ENCODE results near the gene INSL4. TPM values are rescaled to one million over a fixed set of nuclear protein-coding genes. Genes with fewer than 3 reads are reported as not detected.

The INSL4 gene
- total RNA-seq, 1 donor from 2014 or later, result not detected

DNA sequence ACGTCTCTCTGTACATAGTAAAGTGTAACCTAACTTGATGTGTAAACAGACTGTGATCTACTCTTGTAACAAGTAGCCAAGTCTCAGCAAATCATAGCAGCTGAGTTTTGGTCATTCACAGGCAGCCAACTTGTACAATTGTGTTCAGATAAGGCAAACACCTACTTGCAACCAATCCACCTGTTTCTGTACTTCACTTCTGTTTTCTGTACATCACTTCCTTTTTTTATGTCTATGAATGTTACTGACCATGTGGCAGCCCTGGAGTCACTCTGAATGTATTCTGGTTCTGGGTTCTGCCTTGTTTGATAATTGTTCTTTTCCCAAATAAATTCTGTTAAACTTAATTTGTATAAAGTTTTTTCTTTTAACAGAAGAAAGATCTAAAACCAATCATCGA lies 47.3 kb downstream of the INSL4 start:
- Mint-ChIP-seq H3K9me3 (no peaks in the 10 kb centered on the region), H3K36me3 (no peaks in the 10 kb centered on the region), H3K4me1 (ENCODE audit: unreplicated experiment) (no peaks in the 10 kb centered on the region), H3K4me3 (no peak overlapping the region), H3K27ac (no peak overlapping the region), H3K27me3 (no peaks in the 10 kb centered on the region)
- DNase-seq (ENCODE audit: extremely low spot score, unreplicated experiment), result no peak
- TF ChIP-seq, protein P1, sequence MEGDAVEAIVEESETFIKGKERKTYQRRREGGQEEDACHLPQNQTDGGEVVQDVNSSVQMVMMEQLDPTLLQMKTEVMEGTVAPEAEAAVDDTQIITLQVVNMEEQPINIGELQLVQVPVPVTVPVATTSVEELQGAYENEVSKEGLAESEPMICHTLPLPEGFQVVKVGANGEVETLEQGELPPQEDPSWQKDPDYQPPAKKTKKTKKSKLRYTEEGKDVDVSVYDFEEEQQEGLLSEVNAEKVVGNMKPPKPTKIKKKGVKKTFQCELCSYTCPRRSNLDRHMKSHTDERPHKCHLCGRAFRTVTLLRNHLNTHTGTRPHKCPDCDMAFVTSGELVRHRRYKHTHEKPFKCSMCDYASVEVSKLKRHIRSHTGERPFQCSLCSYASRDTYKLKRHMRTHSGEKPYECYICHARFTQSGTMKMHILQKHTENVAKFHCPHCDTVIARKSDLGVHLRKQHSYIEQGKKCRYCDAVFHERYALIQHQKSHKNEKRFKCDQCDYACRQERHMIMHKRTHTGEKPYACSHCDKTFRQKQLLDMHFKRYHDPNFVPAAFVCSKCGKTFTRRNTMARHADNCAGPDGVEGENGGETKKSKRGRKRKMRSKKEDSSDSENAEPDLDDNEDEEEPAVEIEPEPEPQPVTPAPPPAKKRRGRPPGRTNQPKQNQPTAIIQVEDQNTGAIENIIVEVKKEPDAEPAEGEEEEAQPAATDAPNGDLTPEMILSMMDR (conservative IDR thresholded peaks at IDR 0.05), result no peak

Other genes with a start within 250 kb of the INSL4 start
- 5.4 and 8.4 TPM in 2 replicates for gene JAK2, start 246.1 kb upstream of the INSL4 start, total RNA-seq (ENCODE audit: low replicate concordance)
- gene INSL6, start 45.8 kb upstream of the INSL4 start, total RNA-seq (ENCODE audit: low replicate concordance), result not detected in 2 replicates
- 1.5 TPM in 1 of 2 replicates, not detected in the other for gene RLN2, start 73.3 kb downstream of the INSL4 start, total RNA-seq (ENCODE audit: low replicate concordance)
- 0.41 and 1.9 TPM in 2 replicates for gene RLN1, start 108.5 kb downstream of the INSL4 start, total RNA-seq (ENCODE audit: low replicate concordance)
- 25.6 and 25.9 TPM in 2 replicates for gene PLGRKT, start 206.5 kb downstream of the INSL4 start, total RNA-seq (ENCODE audit: low replicate concordance)
- gene CD274, start 219.1 kb downstream of the INSL4 start, total RNA-seq (ENCODE audit: low replicate concordance), result 1.2 and 1.4 TPM in 2 replicates

Measured in type B pancreatic cell (in vitro differentiated cells).